Measurements from ENCODE around the gene KDSR.

- TF ChIP-seq CTCF (IDR thresholded peaks at IDR 0.05) (no peak), POLR2A (IDR thresholded peaks at IDR 0.05) (no peak)
Observed at GRCh38 chr18:63412953-63413352, 45.9 kb upstream of the KDSR start.
